ENCODE data around the gene ZFYVE28.

DNA sequence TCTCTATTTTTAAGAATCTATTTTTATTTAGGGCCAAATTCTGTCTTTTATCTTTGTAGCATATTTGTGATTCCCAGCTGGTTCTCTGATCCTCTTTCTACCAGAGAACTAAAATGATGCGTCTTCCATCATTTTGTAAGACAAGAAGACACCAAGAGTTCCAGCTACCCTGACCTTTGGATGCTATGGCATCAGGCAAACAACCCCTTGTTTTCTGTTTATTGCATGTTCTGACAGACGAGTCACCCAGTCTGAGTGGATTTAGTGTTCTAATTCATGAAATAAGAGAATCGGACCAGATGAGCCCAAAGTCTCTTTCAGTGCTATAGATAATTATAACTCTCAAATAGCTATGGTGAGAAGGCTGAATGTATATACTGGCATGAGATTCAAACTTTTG, 69.7 kb downstream of the ZFYVE28 start:
- no peak for TF ChIP-seq EZH2 (IDR thresholded peaks at IDR 0.05; ENCODE audit: insufficient read depth, poor library complexity, severe bottlenecking)
- no peak for TF ChIP-seq EZH2phosphoT487 (IDR thresholded peaks at IDR 0.05; ENCODE audit: insufficient read depth, low read depth)
